Measurements from ENCODE around the gene TMEM129.

The TMEM129 gene

DNA sequence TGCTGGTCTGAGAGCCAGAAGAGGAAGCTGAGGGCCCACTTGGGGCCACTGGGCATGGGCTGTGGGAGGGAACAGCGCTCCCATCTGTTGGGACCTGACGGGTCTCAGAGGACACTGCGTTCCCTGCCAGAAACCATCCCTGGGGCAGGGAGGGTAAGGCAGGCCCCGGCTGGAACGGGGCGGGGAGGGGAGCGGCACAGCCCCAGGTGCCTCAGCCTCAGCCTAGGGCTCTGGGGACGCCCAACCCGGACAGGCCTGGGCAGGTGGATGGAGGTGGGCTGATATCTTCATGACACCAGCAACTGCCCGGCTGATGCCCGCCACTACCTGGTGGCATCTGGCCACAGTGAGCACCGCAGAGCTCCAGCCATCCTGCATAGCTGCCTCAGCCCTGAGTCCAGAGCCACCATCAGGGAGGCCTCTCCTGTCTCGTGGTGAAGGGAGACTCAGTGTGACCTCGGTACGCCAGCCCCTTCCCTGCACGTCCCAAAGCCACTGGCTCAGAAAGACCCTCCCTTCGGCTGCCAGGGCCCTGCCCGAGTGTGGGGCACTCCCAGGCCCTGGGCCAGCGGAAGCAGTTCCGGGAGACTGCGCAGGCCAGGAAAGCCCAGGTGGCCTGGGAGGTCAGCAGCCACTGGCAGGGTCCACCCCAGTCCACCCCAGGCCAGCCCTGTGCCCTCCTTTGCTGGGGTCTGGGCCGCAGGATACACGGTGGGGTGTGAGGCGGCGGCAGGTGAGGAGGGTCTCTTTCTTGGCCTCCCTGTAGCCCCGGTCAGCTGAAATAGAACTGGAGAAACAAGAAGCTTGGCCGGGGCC is 37.4 kb upstream of the TMEM129 start:
- no peak for DNase-seq

DNA sequence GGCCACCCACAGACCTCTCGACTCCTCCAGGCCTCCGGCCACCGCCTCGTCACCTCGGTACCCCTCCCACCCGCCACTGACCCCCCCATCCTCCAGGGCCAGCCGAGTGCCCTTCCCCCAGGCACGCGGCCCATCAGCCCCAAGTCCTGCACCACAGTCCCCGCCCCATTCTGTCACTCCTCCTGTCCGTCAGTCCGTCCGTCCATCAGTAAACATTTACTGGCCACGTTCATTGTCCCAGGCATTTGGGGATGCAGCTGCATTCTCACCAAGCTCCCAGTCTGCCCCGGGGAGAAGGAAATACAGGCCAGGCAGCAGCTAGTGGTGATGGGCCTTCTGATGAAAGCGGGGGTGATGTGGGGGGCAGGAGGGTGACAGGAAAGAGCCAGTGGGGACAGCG is 36.7 kb upstream of the TMEM129 start:
- DNase-seq: no peak

DNA sequence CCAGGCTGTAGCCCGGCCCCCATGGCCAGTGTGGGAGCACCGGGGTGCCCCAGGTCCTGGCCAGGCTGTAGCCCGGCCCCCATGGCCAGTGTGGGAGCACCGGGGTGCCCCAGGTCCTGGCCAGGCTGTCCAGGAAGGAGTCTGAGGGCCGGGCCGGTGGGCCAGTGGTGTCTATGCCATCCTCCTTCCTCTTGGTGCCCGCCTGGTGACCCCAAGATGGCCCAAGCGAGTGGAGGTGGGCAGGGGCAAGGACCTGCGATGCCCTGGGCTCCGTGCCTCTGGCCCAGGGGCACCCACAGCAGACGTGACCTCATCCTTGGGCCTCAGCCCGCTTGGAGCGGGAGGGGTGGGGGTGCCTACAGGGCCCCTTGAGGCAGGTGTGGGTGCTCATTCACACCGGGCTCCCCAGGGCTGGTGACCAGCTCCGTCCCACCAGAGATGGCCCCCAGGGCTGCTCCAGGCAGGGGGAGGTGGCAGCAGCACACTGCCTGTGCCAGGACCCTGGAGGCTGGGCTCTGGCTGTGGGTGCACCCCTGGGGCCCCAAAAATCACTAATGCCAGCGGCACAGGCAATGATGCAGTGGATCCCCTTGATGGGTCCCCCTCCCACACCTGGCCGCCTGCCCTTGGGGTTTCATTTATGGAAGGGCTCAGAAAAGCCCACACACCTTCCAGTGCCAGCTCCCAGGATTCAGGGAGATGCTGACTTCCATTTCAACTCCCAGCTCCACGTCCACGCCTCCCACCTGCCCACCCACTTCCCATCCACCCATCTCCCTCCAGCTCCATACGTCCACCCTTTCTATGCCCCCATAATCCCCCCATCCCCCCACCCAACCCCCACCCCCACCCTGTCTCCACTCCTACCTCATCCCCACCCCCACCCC is 36.0 kb upstream of the TMEM129 start:
- no peak for DNase-seq

DNA sequence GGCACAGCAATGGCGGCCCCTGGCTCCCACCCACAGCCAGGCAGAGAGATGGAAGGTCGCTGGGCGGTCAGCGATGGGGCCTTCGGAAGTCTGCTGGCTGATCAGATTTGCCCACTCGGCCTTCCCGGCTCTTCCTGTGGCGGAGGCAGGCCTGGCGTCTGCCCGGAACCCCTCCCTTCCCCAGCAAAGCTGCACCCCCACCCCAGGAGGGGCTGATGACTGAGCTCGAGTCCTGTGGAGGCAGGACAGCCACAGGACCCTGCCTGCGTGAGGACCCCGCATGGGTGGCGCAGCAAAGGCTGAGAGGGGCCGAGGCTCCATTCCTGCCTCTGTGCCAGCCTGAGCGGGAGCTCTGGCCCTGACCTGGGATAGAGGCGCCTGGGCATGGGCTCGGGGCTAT is 35.0 kb upstream of the TMEM129 start:
- DNase-seq: no peak

DNA sequence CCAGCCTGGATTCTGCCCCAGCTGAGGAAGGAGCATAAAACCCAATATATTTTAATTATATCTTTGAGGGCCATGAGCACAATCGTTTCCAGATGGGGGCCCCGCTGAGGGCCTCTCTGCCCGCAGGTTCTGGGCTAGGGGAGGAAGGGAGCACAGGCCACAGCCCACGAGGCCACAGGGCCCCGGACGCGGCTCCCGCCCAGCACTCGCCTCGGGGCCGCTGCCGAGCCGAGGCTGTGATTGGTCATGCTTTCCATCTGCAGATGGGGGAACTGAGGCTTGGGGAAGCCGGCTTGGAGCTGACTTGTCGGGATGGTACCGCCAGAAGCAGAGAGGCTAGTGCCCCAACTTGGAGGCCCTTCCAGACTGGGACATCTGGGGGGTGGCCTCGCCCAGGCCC is 34.2 kb upstream of the TMEM129 start:
- no peak for DNase-seq

DNA sequence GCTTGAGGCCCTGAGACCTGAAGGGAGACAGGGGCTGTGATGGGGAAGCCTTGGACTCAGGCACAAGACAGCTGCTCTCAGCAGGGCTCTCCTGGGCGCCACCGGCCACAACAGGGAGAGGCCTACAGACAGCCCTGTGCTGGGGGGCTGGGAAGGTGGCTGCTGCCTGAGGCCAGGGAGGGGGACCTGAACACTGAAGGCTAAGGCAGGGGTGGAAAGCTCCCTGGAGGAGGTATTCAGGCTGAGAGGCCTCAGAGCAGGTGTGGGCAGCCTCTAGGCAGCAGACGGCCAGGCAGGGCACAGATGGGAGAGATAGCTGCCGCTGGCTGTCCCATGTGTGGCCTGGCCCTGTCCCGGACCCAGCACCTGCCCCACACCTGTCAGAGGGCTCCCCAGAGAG is 33.2 kb upstream of the TMEM129 start:
- DNase-seq: no peak

DNA sequence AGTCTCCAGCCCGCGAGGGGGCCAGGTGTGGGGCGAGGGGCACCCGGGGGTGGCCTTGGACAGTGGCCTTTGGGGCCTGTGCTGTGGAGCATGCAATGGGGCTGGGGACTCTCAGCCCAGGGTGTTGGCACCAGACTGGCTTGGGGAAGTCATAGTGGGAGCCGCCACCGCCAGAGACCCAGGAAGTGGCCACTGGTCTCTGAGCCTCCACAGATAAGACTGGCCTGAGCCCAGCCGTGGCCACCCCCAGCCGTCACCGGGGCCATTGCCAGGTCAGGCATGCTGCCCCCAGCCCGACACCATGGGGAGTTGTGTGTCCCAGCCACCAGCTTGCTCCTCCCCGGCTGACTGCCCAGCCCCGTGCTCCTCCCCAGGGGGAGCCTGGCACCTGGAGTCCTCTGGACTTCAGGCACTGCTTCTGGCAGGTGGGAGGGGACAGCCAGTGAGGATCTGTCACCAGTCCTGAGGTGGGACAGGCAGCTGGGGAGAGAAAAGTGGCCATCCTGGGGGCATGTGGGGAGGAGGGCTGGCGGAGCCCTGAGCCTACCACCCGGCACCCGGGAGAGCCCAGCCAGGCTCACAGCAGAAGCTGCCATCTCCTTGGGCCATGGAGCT is 32.7 kb upstream of the TMEM129 start:
- no peak for DNase-seq

DNA sequence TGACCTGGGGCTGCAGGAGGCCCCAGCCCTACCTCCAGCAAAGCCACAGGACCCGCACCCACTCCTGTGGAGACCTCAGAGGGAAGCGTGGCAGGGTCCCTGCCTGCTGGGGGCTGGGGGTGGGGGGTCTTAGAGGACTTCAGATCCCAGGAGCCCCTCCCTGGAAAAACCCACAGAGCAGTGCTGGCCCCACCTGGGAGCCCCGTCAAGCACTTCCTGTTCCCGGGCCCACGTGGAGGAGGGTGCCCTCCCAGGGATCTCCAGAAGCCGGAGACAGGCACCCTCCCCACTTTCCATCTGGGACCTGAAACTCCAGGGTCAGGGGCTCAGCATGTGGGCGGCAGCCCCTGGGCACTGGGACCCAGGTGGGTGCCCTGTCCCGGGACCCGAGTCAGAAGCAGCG is 32.2 kb upstream of the TMEM129 start:
- no peak for DNase-seq

DNA sequence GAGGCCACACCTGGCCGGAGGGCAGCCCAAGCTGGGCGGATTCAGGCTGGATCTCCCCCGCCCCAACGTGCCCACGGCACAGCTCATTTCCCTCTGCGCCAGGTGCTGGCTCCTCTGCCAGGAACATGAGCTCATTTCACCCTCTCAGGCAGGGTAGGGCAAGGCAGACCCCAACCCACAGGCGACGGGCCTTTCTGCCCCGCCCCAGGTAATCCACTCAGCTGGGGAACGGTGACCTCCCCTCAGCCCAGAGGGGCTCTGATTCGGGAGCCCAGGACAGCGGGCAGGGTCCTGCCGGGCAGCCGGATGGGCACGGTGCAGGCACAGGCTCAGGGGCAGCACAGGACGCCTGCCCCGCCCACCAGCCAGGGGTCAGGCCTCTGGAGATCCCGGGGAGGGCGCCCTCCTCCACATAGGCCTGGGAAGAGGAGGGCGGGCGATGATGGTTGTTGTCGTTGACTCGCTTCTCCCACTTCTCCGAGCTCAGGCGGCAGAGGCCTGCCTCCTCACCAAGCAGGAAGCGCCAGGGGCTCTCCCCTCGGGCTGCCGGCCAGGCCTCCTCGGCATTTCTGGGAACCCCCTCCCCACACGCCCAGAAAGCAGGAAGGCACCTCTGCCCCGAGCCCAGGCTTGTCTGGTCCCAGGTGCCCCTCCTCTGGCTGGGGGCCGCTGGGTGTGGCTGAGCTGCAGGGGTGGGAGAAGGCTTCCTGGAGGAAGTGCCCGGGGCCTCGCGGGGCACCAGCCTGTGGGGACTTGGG is 31.3 kb upstream of the TMEM129 start:
- no peak for DNase-seq

DNA sequence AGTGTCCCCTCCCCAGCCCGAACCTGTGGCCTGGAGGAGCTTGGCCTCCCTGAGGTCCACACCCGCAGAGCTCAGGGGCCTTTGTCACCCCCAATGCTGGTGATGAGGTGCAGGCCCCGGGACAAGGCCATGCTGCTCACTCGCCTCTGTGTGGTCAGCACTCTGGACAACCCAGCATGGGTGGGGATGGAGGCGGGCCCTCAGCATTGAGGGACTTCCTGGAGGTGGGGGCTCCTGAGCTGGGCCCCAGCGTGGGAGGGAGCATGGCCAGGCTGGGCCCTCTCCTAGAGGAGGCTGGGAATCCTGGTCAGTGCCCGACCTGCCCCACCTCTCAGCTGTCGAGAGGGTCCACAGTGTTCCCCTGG is 30.8 kb upstream of the TMEM129 start:
- no peak for DNase-seq

DNA sequence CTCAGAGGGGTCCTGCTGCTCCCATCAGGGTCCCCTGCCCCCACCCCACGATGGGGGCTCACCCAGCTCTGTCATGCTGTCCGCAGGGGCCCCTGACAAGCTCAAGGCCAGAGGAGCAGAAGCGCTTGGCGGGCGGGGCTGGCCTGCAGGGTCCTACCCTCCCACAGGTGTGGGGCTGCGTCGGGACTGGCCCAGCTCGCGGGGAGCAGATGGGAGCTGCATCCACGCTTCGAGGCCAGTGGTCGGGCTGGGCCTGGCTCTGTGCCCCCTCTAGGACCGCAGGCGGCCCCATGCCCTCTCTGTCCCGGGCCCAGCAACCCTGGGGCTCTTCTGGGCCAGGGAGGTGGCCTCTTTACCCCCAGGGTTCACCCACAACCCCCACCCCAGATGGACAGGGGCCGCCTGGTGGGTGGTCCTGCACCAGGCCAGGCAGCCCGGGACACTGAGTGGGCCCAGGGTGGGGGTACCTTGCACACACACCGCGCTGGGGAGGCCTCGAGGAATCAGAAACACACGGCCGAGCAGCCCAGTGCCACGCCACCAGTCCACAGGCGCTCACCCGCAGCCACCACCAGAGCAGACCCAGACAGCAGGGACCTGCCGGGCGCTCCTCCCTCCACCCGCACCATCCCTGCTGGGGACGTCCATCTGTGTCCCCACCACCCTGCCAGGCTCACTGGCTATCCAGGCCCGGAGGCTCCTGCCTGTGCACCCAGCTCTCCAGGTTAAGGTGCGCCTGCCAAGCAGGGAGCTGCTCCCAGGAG is 30.2 kb upstream of the TMEM129 start:
- DNase-seq: no peak

DNA sequence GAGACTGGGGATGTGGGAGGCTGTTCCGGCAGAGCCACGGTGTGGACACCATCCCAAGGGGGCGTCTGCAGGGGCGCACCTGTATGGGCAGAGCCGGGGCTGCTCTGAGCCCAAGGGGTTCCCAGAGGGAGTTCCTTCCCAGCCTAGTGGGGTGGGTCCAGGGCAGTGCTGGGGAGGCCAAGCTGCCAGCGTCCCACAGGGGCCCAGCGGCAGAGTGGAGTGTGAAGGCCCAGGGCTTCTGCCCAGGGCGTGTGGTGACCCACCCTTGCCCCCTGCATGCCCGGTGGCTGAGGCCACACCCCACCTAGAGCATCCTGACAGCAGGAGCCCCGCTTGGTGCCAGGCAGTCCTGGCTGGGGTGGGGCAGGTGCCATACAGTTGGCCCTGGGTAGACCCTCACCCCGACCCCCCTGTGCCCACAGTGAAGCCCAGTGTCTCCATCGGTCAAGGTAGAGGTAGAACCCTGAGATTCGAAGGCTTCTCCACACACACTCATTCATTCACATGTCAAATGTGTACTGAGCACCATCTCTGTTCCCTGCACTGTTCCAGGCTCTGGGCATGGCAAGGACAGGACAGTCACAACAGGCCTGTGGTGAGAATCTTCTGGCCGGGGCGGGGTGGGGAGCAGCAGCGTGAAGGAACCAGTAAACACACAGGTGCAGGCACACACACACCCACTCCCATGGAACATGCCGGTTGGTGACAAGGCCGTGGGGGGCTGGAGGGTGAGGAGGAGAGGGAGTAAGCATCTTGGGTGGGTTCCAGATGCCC is 29.4 kb upstream of the TMEM129 start:
- no peak for DNase-seq

DNA sequence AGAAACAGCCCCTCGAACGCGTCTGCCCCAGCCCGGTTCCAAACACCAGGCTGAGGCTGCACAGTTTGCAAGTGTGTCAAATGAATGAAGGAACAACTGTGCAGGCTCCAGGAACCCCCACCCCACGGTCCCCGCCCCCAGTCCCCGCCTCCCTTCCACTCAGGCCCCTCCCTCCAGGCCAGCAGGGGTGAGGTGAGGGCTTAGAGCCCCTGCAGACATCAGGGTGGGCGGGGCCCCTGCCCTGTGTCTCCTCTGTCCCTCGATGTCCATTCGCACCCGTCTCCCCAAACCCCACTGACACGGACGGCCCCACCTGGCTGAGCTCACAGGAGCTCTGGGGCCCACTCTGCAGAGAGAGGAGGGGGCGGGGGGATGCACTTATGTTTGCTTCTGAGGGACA is 28.7 kb upstream of the TMEM129 start:
- no peak for DNase-seq

DNA sequence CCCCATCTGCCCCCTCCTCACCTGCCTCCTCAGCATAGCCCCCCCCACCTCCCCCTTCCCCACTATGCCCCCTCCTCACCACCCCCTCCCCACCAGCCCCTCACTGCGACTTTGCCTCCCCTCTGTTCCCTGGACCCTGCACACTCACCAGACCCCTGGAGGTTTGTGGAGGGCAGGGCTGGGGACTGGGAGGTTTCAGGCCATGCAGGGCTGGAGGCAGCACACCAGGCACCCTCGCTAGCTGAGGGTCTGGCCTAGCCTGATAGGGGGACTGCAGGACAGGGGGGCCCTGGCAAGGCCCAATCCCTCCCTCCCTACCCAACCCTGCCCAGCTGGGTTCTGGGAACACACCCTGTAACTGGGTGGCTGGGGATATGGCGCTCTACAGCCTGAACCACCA is 28.2 kb upstream of the TMEM129 start:
- DNase-seq: no peak

DNA sequence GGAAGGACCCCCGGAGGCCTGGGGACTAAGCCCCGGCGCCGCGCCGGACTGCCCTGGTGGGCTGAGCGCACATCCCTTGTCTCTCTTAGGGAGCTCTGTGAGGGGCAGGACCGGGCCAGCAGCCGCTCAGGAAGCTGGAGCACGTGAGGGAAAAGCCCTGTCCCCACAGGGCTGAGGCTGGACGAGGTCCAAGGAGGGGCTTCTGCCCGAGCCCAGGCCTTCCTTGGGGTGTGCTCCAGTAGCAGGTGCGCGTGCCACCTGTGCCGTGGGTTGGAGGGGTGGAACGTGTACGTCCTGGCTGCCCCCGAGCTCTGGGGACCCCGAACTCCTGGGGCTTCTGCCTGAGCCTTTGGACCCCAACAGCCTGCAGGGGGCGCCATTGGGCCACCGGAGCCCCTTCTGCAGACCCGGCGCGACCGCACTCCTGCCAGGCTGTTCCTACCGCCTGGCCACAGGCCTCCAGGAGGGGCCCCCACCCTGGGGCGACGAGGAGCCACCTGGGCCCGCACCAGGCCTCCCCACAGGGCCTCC is 27.4 kb upstream of the TMEM129 start:
- peak; percentile 88 for DNase-seq

DNA sequence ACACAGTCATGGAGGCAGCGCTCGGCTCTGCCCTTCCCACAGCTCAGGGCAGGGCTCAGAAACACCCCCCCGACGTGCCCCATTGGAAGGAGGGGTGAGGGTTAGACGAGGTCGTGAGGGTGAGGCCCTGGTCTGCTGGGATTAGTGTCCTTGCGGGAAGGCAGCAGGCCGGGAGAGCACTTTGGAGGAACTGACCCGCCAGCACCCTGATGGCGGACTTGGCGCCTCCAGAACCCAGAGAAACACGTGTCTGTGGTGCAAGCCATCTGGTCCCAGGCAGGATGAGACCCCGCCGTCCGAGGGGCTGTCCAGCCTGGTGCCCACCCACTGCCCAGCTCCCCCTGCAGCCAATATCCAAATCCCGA is 26.5 kb upstream of the TMEM129 start:
- no peak for DNase-seq

DNA sequence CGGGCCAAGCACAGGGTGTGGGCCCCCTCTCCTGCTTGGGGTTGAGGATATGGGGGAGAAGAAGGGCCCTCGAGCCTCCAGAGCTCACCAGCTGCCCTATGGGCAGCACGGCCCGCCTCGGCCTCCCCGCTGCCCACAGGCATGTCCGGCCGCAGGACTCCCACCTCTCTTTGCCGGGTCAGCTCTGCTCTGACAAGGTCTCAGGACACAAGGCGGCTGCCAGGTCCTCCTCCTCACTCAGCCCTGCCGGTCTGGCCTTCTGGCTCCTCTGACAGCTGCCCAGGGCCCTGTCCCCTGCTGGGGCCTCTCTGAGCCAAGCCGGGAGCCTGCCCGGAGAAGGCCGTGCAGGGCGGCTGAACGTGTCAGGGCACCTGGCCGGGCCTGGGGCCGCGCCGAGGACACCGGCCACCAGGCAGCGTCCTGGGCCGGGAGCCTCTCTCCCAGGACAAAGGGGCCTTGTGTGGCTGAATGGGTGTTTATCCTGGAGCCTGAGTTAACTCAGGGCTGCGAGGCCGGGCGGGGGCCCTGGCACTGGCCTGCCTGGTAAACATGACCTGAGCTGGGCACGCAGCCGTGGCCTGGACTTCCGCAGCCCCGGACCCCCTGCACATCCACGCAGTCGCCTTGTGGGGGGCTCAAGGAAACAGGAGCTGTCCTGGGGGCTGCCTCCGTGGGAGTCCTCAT is 25.9 kb upstream of the TMEM129 start:
- peak; percentile 79 for DNase-seq

DNA sequence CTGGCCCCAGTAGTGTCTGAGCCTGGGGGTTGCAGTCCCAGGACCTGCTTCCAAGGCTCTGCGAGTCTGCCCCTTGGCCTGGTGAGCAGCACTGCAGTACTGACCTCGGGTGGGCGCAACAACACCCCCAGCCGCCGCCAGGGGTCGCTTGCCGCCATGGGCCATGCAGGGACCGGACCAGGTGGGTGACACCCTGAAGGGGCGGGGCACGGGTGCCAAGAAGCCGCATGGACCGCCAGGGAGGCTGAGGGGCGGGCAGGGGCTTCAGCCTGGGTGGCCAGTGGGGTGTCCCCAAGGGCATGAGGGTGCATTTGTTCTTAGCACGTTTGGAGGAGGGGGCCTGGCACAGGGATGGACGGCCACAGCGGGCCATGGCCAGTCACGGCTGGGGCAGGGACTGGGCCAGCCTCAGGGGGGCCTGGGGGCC is 25.2 kb upstream of the TMEM129 start:
- DNase-seq: peak; percentile 97

DNA sequence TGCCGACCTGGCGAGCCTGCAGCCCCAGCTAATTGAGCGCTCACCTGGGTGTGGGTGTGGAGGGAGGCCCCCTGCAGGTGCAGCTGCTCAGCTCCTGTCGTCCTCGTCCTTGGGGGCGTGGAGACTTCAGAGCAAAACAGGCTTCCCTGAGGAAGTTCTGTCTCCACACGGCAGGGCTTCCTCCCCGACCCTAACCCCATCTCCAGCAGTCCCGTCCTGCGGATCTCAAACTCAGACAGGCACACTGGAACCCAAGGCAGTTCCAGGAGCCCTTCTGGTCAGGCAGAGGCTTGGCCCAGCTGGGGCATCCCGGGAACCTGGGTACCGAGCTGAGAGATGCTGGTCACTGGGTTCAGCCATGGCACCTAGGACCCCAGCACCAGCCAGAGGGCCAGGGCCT is 24.6 kb upstream of the TMEM129 start:
- no peak for DNase-seq

DNA sequence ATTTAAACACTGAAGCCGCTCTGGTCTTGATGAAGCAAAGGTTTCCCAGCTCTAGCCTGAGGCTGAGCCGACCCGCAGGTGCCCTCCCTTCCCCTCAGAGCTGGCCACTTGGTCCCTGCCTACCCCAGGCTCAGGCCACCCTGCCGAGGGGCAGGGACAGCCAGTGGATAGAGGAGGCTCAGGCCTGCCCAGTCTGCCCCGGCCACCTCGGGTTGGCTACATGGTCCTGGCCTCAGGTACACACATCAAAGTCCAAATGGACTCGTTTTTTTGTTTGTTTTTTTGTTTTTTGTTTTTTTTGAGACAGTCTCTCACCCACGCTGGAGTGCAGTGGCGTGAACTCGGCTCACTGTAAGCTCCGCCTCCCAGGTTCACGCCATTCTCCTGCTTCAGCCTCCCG is 24.0 kb upstream of the TMEM129 start:
- DNase-seq: no peak

DNA sequence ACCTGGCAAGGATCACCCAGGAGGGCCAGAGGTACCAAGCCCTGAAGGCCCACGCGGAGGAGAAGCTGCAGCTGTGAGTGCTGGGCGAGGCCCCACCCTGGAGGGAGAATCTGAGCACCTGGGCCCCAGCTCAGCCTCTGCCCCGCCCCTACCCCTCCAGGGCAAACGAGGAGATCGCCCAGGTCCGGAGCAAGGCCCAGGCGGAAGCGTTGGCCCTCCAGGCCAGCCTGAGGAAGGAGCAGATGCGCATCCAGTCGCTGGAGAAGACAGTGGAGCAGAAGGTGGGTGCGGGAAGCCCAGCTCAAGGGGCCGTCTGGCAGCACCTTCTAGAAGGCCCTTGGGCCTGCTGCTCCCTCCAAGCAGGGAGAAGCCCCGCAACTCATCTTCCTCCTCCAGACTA is 23.4 kb upstream of the TMEM129 start:
- peak; percentile 55 for DNase-seq

All from islet precursor cell (in vitro differentiated cells).